Middle frontal gyrus (tissue), 1 donor: ENCODE data around the gene IGF2BP3.

ENCODE experiments used
- DNase-seq: peaks from one replicate; pipeline ENCODE4 v3.0.0-alpha.2; 2015; ENCODE audit warnings: low spot score; ENCODE audit errors: extremely low spot score

The IGF2BP3 gene

GRCh38 chr7:23472556-23472955 is 2.3 kb upstream of the IGF2BP3 start:
- no peak for DNase-seq

GRCh38 chr7:23472046-23472445 is 1.8 kb upstream of the IGF2BP3 start:
- DNase-seq: no peak

DNA sequence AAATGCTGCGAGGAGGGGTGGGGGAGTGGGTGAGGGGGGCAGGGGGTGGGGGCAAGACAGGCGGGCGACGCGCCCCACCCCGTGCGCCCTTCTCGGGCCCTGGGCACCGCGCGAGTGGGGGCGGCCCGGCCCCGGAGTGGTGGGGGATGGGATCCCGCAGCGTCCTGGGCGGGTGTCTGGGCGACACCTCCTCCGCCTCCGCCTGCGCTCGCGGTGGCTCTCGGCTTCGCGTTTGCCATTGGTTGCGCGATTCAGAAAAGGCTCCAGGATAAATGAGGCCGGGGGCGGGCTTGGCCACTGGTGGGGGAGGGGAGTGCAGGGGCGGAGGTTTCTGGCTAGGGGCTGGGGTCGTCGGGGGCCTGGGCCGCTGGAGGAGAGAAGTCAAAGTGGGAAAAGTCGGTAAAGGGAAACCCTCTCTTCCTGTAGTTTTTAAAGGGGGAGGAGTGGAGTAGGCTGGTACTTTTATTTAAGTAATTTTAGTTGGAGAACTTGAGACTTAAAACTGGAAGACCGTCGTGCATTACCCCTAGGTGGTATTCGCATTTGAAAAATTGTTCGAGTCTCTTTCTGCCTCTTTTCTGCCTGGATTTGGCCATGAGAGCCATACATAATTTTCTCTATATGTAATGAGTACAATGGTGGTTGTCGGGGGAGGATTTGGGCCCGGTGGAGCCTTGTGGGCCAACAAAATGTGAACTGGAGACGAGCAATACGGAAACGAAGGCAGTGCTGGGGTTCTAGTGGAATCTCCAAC is 992 bp upstream of the IGF2BP3 start:
- DNase-seq: no peak

DNA sequence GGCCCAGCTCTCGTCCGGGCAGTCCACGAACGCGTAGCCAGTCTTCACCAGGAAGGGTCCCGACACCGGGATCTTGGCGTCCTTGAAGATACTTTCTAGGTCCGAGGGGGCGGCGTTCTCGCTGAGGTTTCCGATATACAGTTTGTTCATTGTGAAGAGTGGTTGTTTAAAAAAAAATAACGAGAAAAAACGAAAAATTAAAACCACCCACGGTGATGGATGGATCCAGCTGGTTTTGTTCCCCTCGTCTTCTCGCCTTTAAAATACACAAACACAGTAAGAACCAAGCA is 385 bp downstream of the IGF2BP3 start:
- DNase-seq: no peak

DNA sequence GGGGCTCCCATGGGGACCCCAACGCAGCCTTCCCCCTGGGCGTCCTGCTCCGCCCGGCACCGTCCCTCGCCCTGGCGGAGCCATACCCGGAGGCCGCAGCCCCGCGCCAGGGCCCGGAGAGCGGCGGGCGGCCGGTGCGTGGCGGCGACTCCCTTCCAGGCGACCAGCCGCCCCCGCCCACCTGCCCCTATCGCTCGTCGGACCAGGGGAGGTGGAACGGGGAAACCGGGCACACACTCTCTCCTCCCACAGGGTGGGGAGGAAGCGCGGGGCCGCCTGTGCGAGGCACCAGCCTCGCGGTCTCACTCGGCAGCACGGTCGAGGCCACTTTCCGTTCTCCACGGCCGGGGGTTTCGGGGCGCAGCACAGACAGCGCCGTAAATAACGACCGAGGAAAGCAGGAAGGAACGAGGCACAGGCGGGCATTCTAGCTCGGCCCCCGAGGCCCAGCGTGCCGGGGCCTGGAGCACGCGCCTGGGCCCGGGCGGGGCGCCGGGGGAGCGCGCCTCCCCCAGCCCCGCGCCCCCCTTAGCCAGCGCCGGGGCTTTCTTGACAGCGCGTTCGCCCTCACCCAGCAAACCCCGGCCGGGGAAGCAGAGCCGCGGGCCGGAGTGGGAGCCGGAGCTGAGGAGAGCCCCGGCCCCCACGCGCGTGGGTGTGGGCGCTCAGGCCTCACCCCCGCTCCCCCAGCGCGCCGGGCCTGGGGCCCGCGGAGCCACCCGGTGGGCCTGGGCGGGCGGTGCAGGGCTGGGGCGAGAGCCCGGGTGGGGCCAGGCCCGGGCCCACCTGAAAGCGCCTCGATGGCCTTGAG is 936 bp downstream of the IGF2BP3 start:
- DNase-seq: no peak

DNA sequence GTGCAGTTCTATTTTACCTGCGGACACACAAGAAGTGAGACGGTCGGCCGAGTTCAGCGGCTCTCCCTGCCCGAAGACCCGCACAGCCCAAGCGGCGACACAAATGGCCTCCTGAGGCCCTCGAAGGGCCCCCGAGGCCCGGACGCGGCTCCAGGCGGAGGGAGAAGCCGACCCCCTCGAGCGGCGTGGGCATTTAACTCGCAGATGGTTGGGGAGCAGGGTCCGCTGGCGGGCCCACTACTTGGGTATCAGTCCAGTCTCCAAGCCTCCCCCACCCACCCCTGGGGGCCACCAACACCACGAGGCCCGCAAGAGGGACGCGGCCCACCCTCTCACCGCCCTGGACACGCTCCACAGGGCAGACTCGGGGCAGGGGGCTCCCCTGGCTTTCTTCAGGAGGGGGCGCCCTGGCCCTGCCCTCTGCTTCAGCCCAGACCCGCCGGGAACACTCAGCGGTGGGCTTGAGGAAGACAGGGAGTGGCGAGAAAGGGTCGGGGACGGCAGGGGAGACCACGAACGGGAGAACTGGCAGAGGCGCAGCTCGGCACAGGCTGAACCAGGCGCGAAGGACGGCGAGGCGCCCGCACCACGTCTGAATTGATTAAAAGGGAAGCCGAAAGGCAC is 1.7 kb downstream of the IGF2BP3 start:
- no peak for DNase-seq

- no peak for DNase-seq
Measured at GRCh38 chr7:23467806-23468525, 2.3 kb downstream of the IGF2BP3 start.

GRCh38 chr7:23467291-23467805 is 2.9 kb downstream of the IGF2BP3 start:
- DNase-seq: no peak

DNA sequence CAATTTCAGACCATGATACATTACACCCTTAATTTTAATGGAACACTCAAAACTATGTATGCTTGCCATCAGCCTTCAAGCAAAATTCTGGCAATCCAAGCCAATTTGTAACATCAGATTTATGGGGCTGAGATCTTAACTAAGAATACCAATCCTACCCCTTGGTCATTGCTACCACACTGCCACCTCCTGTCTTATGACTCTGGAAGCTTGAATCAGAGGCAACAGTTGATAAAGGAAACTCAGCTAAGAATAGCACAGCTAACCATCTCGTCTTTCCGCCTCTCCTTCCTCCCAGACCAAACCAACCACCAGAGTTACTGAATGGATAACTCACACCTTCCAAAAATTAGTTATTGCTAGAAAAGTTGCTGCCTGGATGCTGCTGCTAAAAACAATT is 7.4 kb downstream of the IGF2BP3 start:
- no peak for DNase-seq

DNA sequence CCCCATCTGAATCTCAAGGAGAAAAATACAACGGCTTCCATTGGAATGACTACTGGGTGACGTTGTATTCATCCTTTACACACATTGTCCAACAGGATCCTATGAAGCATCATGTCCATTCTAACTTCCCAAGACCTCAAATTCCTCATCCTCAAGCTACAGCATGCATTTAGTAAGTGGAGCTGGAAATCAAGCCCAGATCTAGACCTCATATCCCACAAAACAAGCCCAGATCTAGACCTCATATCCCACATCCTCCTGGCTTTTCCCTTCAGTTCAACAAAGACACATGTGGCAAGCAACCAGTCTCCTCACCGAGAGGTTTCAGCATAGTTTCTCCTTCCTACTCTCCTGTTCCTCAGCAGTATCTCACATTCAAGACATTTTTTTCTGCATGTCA is 12.2 kb downstream of the IGF2BP3 start:
- no peak for DNase-seq

DNA sequence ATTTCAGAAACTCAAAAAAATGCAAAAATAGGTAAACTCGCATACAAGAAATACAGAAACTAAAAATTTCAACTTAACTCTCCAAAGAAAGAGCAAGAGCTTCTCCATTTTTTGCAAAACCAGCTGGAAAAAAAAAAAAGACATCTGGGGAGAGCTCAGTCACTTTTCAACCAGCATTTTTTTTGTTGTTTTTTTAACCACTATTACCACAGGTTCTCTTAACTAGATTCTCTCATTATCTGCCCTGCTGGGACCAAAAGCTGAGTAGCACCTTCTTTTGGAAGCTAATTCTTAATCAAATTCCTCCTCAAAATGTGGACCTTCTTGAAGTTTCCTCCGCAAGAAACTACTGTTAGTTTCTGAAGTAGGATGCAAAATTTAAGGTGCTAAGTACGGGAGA is 14.2 kb downstream of the IGF2BP3 start:
- DNase-seq: no peak

DNA sequence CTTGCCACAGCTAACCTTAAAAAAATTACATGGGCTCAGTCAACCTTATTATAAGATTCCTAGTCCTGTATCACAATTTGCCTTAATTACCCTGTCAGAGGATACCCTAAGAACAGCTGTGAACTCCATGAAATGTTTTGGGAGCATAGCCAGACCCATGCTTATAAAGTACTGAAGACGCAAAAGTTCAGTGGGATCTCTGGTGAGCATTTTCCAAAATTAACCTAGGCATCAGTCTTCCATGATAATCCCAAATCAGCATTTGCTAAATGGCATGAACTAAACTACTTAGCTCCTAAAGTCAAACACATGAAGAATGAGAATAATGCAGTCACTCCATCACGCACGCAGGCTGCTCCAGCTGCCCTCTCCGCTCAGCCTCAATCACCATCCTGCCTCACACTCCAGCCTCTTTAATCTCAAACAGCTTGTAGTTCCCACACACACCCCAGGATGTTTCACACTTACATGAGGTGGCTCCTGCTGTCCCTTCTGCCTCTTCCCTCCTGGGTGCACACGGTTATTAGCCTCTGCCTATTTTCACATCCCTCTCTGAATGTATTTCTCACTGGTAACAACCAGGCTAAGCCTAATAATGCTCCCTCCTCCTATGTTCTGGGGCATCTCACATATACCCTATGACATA is 15.3 kb downstream of the IGF2BP3 start:
- no peak for DNase-seq

- no peak for DNase-seq
Measured at GRCh38 chr7:23450518-23450917, 19.8 kb downstream of the IGF2BP3 start.

DNA sequence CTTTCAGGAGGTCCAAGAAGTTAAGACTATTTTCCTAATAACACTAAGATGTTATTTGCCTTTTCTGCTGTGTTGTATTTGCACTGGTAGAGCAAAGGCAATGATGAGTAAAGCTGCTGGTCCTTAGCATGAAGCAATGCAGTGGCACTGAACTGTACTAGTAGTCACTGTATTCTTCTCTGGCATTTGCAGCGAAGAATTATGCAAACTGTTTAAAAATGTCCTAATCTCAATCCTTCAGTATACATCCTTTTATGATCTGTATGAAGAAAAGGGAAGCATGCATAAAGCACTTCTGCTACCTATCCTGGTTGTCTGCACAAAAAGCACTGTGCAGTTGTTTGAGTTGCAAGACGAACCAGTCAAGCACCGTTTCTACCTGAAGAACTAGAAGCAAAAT is 20.4 kb downstream of the IGF2BP3 start:
- DNase-seq: no peak

GRCh38 chr7:23445326-23445725 is 25.0 kb downstream of the IGF2BP3 start:
- no peak for DNase-seq

GRCh38 chr7:23443974-23444373 is 26.3 kb downstream of the IGF2BP3 start:
- DNase-seq: no peak

DNA sequence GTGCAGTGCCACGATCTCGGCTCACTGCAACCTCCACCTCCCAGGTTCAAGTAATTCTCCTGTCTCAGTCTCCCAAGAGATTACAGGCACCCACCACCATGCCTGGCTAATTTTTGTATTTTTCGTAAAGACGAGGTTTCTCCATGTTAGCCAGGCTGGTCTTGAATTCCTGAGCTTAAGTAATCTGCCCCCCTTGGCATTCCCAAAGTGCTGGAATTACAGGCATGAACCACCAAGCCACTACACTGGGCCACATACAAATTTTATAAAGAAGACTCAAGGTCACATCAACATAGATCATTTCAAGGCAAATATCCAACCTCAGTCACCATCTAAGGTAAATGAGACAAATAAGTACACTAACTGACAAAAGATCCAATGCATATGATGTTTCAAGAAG is 32.1 kb downstream of the IGF2BP3 start:
- no peak for DNase-seq

- DNase-seq: no peak
Measured at GRCh38 chr7:23434147-23434917, 36.0 kb downstream of the IGF2BP3 start.

- no peak for DNase-seq
Measured at GRCh38 chr7:23431702-23432199, 38.5 kb downstream of the IGF2BP3 start.

DNA sequence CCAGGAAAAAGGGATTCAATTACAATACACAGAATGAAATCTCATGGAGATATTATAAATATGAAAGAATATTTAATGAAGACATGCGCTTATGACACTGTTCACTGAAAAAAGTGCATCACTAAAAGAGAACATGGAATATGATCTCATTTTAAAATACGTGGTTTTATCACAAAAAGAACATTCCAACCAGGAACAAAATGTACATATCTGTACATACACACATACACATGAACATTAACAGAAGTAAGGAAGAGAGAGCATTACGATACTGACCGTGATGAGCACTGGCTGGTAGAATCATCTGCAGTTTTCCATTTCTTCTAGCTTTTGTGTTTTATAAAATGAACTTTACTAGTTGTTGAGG is 39.4 kb downstream of the IGF2BP3 start:
- DNase-seq: no peak
